Adrenal gland (tissue), 5 donors: ENCODE data around the gene LMAN2.

Experiments
- CTCF ChIP-seq, 6 experiments: fragments of 450-650 bp in 4 of 6; fragments of 200-600 bp in 2 of 6; sonication (generic) in 1 of 6; IDR thresholded peaks; 1 replicate in 5 of 6; 2 replicates in 1 of 6; pipeline versions ENCODE4 v1.5.1 to v1.8.0; 2016 to 2021; ENCODE audit warnings: antibody characterized with exemption in 6 of 6, mild to moderate bottlenecking in 2 of 6, moderate library complexity in 1 of 6
- POLR2A ChIP-seq, 2 donors: fragments of 450-650 bp; IDR thresholded peaks; one replicate each; pipeline ENCODE4 v1.6.1; 2017; ENCODE audit warnings: antibody characterized with exemption in 2 of 2, mild to moderate bottlenecking in 2 of 2, moderate library complexity in 1 of 2
- donor health status: DM: no; HTN: no; CAD: no.

- TF ChIP-seq CTCF (IDR thresholded peaks at IDR 0.05) = no peak
- no peak for TF ChIP-seq POLR2A (IDR thresholded peaks at IDR 0.05)
These were observed 48.8 kb upstream of the LMAN2 start, which contains the start of gene PFN3 for GRCh38 chr5:177399997-177400868.
